GM12874 (cell line): ENCODE data around the gene AFF2.

Experiments used
- TF ChIP-seq, protein P1 (sequence below): IDR thresholded peaks from 2 replicates; pipeline ENCODE4 v1.5.1; 2011; ENCODE audit warnings: low read depth, mild to moderate bottlenecking, control low read depth, low read length, moderate library complexity; ENCODE audit not compliant: insufficient read depth

AFF2 gene

DNA sequence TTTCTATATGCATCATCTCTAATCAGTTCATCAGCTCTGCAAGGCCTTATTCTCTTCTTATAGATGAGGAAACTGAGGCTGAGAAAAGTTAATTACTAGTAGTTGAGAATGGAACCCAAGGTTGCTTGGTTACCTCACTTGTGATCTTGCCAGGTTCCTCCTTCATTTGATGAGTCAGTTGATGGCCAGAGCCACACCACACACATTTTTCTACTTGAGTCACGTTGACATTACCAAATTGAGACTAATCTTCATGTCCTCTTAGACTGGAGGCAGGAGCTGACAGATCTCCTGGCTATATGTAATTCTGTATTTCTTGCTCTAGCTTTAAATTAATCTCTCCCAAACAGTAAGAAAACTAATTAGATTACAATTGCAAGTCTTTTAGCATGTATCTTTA lies 428.4 kb downstream of the AFF2 start:
- TF ChIP-seq, protein P1, sequence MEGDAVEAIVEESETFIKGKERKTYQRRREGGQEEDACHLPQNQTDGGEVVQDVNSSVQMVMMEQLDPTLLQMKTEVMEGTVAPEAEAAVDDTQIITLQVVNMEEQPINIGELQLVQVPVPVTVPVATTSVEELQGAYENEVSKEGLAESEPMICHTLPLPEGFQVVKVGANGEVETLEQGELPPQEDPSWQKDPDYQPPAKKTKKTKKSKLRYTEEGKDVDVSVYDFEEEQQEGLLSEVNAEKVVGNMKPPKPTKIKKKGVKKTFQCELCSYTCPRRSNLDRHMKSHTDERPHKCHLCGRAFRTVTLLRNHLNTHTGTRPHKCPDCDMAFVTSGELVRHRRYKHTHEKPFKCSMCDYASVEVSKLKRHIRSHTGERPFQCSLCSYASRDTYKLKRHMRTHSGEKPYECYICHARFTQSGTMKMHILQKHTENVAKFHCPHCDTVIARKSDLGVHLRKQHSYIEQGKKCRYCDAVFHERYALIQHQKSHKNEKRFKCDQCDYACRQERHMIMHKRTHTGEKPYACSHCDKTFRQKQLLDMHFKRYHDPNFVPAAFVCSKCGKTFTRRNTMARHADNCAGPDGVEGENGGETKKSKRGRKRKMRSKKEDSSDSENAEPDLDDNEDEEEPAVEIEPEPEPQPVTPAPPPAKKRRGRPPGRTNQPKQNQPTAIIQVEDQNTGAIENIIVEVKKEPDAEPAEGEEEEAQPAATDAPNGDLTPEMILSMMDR = no peak

DNA sequence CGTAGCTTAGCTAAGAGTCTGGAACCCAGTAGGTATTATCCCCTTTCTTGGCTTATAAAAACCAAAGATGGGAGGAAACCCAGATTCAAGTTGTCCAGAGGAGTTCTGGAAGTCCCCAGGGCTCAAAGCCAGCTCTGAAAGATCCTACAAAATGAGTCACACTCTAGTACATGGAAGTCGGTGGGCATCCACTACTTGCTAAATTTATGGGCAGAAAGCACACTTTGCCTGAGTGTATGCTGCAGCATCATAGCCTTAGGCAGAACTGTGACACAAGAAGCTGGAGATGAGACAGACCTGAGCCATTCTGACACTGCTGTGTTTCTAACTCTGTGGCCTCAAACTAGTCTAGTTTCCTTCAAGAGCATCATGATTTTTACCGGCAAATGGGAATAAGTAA lies 429.3 kb downstream of the AFF2 start:
- TF ChIP-seq, protein P1 = no peak

DNA sequence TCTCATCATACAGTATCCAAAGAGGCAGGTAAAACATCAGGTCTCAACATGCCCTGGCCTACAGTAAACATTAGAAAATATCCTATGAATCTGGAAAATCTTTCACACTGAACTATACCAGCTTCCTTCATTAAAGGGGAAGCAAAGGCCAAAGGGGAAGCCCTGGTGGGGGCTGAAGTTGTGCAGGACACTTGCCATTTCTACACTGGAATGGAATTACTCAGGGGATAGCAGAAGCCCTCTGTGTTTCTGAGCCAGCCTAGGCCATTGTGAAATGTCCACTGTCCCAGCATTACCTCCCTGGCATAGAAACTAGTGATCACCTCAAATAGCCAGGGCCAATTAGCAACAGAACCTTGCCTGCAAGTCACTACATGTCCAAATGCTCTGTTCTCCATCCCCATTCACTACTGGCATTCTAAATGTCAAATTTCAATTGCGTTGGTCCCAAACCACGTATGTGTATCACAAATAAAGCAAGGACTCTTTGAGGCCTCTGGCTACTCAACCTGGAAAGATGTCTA lies 429.9 kb downstream of the AFF2 start:
- TF ChIP-seq, protein P1 = no peak

DNA sequence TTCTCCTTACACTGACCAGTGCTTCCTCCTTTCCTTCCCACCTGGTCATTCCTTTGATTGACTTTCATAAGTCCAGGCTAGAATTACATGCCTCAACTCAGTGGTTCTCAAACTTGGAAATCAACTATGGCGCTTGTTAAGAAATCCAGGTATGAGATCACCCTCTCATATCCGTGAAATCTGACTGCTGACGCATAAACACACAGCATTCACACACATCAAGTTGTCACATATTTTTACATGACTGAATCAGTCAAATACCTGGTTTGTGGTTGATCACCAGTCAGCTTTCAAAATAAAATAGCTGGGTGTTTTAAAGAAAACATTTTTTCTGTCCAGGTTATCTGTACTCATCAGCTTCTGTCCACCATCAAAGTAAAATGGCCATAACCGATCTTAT lies 433.5 kb downstream of the AFF2 start:
- TF ChIP-seq, protein P1 = no peak

DNA sequence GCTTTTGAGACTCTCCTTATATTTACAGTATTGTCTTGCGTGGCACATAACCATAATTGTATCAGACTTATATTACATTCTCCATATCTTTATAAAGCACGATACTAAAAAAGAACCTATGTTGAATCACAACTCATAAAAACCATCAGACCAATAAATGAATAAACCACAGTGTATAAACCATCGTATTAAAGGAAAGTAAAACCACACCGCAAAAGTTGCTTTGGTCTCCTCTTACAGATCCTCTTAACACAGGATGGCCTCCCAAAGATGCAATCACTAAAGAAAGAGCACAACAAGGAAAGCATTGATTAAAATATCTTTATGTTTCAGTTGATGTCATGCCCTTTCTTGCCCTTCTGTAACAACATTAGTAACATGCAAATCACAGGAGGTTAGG lies 437.9 kb downstream of the AFF2 start:
- TF ChIP-seq, protein P1 = no peak

DNA sequence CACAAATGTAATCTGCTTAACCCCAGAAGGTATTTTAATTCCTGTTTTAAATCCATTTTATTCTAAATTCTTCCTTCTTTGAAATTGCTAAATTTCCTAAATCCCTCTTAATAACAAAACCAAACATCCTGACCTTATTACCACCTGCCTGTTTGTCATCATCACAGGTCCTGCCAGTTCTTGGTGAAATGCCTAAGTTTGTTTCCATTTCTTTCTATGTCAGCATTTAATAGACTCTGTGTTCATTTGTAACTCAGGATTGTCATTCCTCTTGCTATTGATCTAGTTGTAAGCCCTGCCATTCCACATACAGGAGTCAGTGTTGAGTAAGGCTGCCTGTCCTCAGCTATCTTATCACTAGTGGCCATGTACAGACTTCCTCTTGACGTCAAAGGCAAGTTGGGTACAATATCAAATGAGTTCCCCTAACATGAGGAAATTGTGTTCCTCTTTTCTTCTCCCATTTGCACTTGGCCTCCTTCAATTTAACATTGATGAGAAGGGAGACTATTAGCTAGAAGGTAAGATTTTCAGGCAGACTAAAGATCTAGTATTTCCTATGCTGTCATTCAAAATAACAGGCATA lies 440.1 kb downstream of the AFF2 start:
- TF ChIP-seq, protein P1 = no peak

DNA sequence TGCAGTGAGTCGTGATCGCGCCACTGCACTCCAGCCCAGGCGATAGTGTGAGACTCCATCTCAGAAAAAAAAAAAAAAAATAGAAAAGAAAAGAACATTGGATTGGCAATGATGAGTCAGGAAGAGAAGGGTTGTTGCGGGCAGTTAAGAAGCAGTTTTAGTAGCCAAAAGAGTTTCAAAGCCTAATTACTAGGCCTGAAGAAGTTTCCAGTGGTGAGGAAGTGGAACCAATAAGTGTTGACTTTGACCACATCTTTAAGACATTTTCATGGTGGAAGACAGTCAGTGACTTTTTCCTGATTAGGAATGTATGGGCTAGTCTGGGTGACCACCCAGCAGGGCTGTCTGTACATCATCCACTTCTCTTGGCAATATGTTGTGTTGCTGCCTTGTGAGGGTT lies 442.3 kb downstream of the AFF2 start:
- TF ChIP-seq, protein P1 = no peak
